PC-9 (cell line): ENCODE results near the gene PAQR6. TPM values are rescaled to one million over a fixed set of nuclear protein-coding genes. Genes with fewer than 3 reads are reported as not detected.

Experiments
- BruUV-seq: library from RNA; stranded (reverse); fragments of 400-500 nt; replicated peaks from 2 replicates; lab custom pipeline; 2021; lab: Mats Ljungman, UMichigan
- CTCF ChIA-PET: fragments of 300-600 bp; sonication (Branson Sonifier 250); formaldehyde crosslinking; loops from one replicate; lab custom pipeline; 2022; ENCODE audit warnings: antibody characterized with exemption; lab: Charles Lee
- POLR2A ChIA-PET: fragments of 300-600 bp; sonication (Branson Sonifier 250); formaldehyde crosslinking; loops from one replicate; lab custom pipeline; 2022; ENCODE audit warnings: antibody characterized with exemption; ENCODE audit not compliant: unreplicated experiment; lab: Charles Lee
- DNase-seq, 2 experiments: peaks; one replicate each; pipeline versions ENCODE4 v3.0.0 to v3.0.0-alpha.2; 2015 to 2022; ENCODE audit warnings: mixed read lengths in 1 of 2
- H2AFZ ChIP-seq: fragments of 200-600 bp; sonication (generic); 2 replicates; pipeline ENCODE4 v1.8.1; 2017; ENCODE audit warnings: antibody characterized with exemption
- H3F3A ChIP-seq: fragments of 200-600 bp; sonication (generic); 2 replicates; pipeline ENCODE4 v1.8.1; 2017; ENCODE audit warnings: antibody characterized with exemption, mild to moderate bottlenecking, low read depth; ENCODE audit not compliant: insufficient read depth
- H3K27ac ChIP-seq: fragments of 200-600 bp; sonication (generic); 2 replicates; pipeline ENCODE4 v1.6.1; 2016; ENCODE audit warnings: mixed run types
- H3K27me3 ChIP-seq: fragments of 200-600 bp; sonication (generic); 2 replicates; pipeline ENCODE4 v1.6.1; 2016; ENCODE audit warnings: low read depth, mixed run types; ENCODE audit not compliant: insufficient read depth
- H3K36me3 ChIP-seq: fragments of 200-600 bp; sonication (generic); 2 replicates; pipeline ENCODE4 v1.6.1; 2016; ENCODE audit warnings: low read depth, mixed run types
- H3K4me1 ChIP-seq: fragments of 200-600 bp; sonication (generic); replicated peaks from 2 replicates; pipeline ENCODE4 v1.6.1; 2016; ENCODE audit warnings: mixed run types; ENCODE audit not compliant: insufficient read depth
- H3K4me2 ChIP-seq: fragments of 200-600 bp; sonication (generic); 2 replicates; pipeline ENCODE4 v1.6.1; 2017; ENCODE audit warnings: mixed run types
- H3K4me3 ChIP-seq: fragments of 200-600 bp; sonication (generic); 2 replicates; pipeline ENCODE4 v1.6.1; 2016; ENCODE audit warnings: mixed run types
- H3K79me2 ChIP-seq: fragments of 200-600 bp; sonication (generic); 2 replicates; pipeline ENCODE4 v1.6.1; 2017; ENCODE audit warnings: low read depth, mixed run types
- H3K9me2 ChIP-seq: fragments of 200-600 bp; sonication (generic); 2 replicates; pipeline ENCODE4 v1.8.1; 2017; ENCODE audit warnings: mild to moderate bottlenecking; ENCODE audit not compliant: insufficient read depth
- H3K9me3 ChIP-seq: fragments of 200-600 bp; sonication (generic); 2 replicates; pipeline ENCODE4 v1.8.1; 2016; ENCODE audit warnings: low read depth; ENCODE audit not compliant: insufficient read depth
- H4K20me1 ChIP-seq: fragments of 200-600 bp; sonication (generic); 2 replicates; pipeline ENCODE4 v1.8.1; 2017; ENCODE audit not compliant: insufficient read depth
- EZH2 ChIP-seq: fragments of 200-600 bp; sonication (generic); IDR thresholded peaks from 2 replicates; pipeline ENCODE4 v1.8.0; 2017; ENCODE audit warnings: antibody characterized with exemption, low read depth
- intact Hi-C: fragments of 100-400 bp; cut with micrococcal nuclease; formaldehyde crosslinking; loops from one replicate; pipeline ENCODE4 v1.10.0; 2022; ENCODE audit not compliant: unreplicated experiment
- total RNA-seq: library from RNA; stranded (reverse); gene quantifications from 2 replicates; pipeline ENCODE4 v1.2.3, GENCODE V29; 2021
- TF ChIP-seq, protein P1 (sequence below): fragments of 200-600 bp; sonication (generic); conservative IDR thresholded peaks from 2 replicates; pipeline ENCODE4 v1.6.1; 2017; ENCODE audit warnings: mixed run types, antibody characterized with exemption, mild to moderate bottlenecking, moderate library complexity

PAQR6 gene
- total RNA-seq, 1 experiment from 2014 or later = 12.3 TPM

GRCh38 chr1:156281281-156281680 is 33.4 kb upstream of the PAQR6 start:
- POLR2A ChIA-PET = interaction anchor here (0.9 kb wide), 1 partner anchor 867 kb away, joined by 6 read pairs; no protein-coding TSS in a partner anchor
- peak overlapping the region; percentile 97 for H3K4me3 ChIP-seq
- TF ChIP-seq, protein P1, sequence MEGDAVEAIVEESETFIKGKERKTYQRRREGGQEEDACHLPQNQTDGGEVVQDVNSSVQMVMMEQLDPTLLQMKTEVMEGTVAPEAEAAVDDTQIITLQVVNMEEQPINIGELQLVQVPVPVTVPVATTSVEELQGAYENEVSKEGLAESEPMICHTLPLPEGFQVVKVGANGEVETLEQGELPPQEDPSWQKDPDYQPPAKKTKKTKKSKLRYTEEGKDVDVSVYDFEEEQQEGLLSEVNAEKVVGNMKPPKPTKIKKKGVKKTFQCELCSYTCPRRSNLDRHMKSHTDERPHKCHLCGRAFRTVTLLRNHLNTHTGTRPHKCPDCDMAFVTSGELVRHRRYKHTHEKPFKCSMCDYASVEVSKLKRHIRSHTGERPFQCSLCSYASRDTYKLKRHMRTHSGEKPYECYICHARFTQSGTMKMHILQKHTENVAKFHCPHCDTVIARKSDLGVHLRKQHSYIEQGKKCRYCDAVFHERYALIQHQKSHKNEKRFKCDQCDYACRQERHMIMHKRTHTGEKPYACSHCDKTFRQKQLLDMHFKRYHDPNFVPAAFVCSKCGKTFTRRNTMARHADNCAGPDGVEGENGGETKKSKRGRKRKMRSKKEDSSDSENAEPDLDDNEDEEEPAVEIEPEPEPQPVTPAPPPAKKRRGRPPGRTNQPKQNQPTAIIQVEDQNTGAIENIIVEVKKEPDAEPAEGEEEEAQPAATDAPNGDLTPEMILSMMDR = no peak
- TF ChIP-seq EZH2 = no peak

DNA sequence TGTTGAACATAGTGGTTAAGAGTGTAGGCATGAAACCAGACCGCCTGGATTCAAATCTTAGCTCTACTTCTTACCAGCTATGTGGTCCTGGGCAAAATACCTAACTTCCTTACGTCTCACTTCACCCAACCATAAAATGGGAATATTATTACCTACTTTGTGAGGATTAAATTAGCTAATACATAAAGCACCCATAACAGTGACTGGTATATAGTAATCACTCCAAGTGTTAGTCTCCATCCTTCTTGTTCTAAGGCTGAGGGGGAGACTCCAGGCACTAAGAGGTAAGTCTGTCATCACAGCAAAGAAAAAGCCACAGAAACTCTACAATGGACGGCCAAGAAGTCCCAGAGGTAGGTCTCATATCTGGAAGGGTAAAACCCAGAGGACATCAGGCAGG is 32.0 kb upstream of the PAQR6 start:
- no peak overlapping the region for H3K27ac ChIP-seq
- DNase-seq = no peak
- H3K79me2 ChIP-seq = peaks cover 65% of the 10 kb centered on the region
- POLR2A ChIA-PET = no interaction called here
- no peak overlapping the region for H3K4me2 ChIP-seq
- peaks cover 20% of the 10 kb centered on the region for H3K36me3 ChIP-seq
- H3K4me3 ChIP-seq = no peak overlapping the region
- no peaks in the 10 kb centered on the region for H3K9me2 ChIP-seq
- no TSS peak for BruUV-seq
- TF ChIP-seq EZH2 = no peak
- TF ChIP-seq, protein P1 = no peak
- intact Hi-C loops = loop anchor here (5.0 kb wide), 1 partner anchor 303 kb away; the partner anchor contains the start of gene ARHGEF2
- H3K4me1 ChIP-seq = peaks cover 25% of the 10 kb centered on the region
- H2AFZ ChIP-seq = no peak overlapping the region
- H3K27me3 ChIP-seq = no peaks in the 10 kb centered on the region
- CTCF ChIA-PET = no interaction called here
- H4K20me1 ChIP-seq = peaks cover 19% of the 10 kb centered on the region
- H3F3A ChIP-seq = peaks cover 39% of the 10 kb centered on the region; the same call in 1 of the 2 replicates
- no peaks in the 10 kb centered on the region for H3K9me3 ChIP-seq

More at GRCh38 chr1:156281281-156281680, 33.4 kb upstream of the PAQR6 start:
- Histone ChIP-seq H3K9me3 (no peaks in the 10 kb centered on the region), H3K27ac (no peak overlapping the region; the same call in 1 of the 2 replicates), H3K4me2 (peak overlapping the region; percentile 96), H4K20me1 (peaks cover 16% of the 10 kb centered on the region), H2AFZ (0 out of 2 replicates have a peak overlapping the region, but pooled peaks have one; percentile 83), H3K4me1 (peaks cover 30% of the 10 kb centered on the region), H3K27me3 (no peaks in the 10 kb centered on the region), H3K79me2 (peaks cover 74% of the 10 kb centered on the region), H3K36me3 (peaks cover 20% of the 10 kb centered on the region), H3F3A (peaks cover 31% of the 10 kb centered on the region; the same call in 1 of the 2 replicates), H3K9me2 (no peaks in the 10 kb centered on the region)
- intact Hi-C loops = loop anchor here (5.0 kb wide), 1 partner anchor 304 kb away; the partner anchor contains the start of gene ARHGEF2
- BruUV-seq = no TSS peak
- CTCF ChIA-PET = no interaction called here
- DNase-seq = no peak

GRCh38 chr1:156276966-156277381 is 29.1 kb upstream of the PAQR6 start:
- CTCF ChIA-PET = no interaction called here

More at GRCh38 chr1:156276966-156277381, 29.1 kb upstream of the PAQR6 start:
- BruUV-seq = no TSS peak
- peaks cover 33% of the 10 kb centered on the region for H3K36me3 ChIP-seq
- peaks cover 44% of the 10 kb centered on the region for H3K79me2 ChIP-seq
- TF ChIP-seq EZH2 = no peak
- TF ChIP-seq, protein P1 = no peak
- H3K9me3 ChIP-seq = no peaks in the 10 kb centered on the region
- H3K4me2 ChIP-seq = no peak overlapping the region
- H3F3A ChIP-seq = peaks cover 27% of the 10 kb centered on the region; the same call in 1 of the 2 replicates
- no peak overlapping the region for H3K27ac ChIP-seq
- intact Hi-C loops = no loop called here
- H3K4me1 ChIP-seq = peaks cover 10% of the 10 kb centered on the region
- H3K4me3 ChIP-seq = no peak overlapping the region
- no peaks in the 10 kb centered on the region for H3K27me3 ChIP-seq
- no peak overlapping the region for H2AFZ ChIP-seq
- H3K9me2 ChIP-seq = no peaks in the 10 kb centered on the region
- DNase-seq = no peak
- peaks cover 22% of the 10 kb centered on the region for H4K20me1 ChIP-seq
- POLR2A ChIA-PET = no interaction called here
